Raji (cell line): ENCODE results near the gene METTL9.

Experiments
- POLR2A ChIP-seq: IDR thresholded peaks from 2 replicates; pipeline ENCODE4 v1.6.1; 2011; ENCODE audit warnings: low read depth, low read length, control low read depth; ENCODE audit not compliant: insufficient read depth

The METTL9 gene

DNA sequence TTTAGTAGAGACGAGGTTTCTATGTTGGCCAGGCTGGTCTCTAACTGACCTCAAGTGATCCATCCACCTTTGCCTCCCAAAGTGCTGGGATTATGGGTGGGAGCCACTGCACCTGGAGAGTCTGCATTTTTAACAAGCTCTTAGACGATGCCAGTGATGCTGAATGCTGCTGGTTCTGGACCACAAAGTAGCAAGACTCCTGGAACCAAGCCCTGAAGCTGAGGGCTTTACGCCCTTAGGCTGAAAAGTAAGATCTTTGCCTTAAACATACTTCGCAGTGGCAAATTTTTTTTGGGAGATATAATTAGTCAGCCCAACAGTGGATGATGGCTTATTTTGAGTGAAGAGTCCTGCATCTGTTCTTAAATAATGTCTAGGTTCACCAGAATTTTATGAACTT lies 14.0 kb downstream of the METTL9 start:
- no peak for TF ChIP-seq POLR2A

DNA sequence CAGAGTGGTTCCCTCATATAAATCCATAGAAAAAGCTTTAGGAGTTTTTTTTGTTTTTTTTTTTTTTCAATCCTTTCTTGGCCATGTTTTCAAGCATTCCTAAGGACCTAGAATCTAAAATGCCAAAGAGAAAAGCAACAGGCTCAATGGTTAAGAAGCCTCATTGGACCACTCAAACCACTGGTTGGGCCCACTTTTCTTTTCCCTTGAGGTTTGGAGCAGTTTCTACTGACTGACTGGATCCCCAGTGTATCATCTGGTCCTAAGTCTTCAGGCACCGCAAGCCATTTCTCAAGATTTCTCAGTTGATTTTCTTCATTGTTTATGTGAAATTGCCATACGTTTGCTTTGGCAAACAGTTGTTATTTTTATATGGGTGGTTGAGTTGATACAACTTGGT lies 14.4 kb downstream of the METTL9 start:
- no peak for TF ChIP-seq POLR2A

DNA sequence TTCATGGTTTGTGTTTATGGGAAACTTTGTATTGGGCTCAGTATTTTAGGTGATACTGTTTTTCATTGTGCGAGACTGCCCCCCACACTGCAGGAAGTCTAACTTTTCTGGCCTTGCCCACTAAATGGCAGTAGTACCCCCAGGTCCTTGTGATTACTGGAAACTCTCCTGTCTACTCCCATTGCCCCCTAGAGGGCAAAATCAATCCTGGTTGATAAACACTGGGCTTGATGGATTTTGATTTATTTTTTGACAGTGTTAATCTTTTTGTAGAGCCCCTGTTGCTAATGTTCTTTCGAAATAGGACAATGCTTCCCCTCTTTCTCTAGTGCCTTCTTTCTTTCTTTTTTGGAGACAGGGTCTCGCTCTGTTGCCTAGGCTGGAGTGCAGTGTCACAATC lies 15.5 kb downstream of the METTL9 start:
- no peak for TF ChIP-seq POLR2A

DNA sequence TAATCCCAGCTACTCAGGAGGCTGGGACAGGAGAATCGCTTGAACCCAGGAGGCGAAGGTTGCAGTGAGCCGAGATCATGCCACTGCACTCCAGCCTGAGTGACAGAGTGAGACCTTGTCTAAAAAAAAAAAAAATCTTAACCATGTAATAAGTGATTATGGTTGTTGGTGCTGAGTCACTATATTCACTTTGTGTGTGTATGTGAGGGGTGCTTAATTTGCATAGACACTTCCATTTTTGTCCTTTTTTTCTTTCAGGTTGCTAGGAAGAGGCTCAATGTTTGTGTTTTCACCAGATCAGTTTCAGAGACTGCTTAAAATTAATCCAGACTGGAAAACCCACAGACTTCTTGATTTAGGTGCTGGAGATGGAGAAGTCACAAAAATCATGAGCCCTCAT lies 18.2 kb downstream of the METTL9 start:
- no peak for TF ChIP-seq POLR2A

DNA sequence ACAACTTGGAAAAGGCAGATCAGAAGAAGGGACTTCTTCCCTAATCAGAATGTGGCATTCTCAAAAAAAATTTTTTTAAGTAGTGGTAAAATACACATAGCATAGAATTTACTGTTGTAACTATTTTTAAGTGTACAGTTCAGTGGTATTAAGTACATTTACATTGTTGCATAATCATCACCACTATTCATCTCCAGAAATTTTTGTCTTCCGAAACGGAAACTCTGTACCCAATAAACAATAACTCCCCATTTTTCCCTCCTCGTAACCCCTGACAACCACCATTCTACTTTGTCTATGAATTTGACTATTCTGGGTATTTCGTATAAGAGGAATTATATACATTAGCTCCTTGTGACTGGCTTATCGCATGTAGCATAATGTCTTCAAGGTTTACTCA lies 18.9 kb downstream of the METTL9 start:
- TF ChIP-seq POLR2A, result no peak

DNA sequence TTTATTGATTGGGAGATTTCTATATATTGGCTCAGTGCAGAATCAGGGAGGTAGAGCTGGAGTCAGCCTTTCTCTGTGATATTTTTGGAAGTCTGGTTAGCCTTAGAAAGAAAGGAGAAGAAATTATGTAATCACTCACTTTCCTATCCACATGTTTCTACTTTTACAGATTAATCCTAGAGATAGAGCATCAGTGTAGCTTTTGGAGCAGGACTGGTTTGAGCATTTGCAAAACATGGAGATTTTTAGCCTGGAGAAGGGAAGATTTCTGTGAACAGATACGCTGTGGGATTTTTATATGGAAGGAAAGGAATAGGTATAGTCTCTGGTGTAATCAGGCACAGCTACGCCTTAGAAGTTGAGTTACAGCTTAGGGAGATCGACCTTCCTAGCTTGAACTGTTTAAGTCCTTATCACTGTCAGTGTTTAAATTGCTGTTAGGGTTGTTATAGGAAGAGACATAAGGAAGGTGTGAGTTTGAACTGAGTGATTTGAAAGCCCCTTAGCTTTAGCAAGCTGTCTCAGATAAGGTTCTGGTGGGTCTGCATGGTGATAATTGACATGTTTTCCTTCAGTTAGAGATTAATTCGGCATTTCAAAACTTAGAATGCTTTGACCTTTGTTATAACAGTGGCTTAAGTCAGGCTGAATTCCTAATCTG lies 20.5 kb downstream of the METTL9 start:
- no peak for TF ChIP-seq POLR2A

DNA sequence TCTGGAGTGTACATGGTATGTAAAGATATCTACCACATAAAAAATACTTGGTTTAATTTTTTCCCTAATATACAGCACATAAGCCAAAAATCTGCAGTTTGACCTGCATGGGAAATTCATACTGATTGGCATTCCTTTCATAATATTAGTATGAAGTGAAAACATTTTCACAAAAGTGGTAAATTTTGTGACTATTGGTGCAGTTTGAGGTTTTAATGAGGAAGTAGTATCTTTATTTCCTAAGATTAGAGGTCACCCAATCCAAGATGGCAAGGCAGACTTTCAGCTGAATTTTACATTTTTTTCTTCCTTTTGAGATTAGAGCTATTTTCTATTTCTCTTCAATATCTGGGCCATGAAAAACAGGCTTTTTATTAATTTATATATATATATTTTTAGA lies 21.2 kb downstream of the METTL9 start:
- TF ChIP-seq POLR2A, result no peak

DNA sequence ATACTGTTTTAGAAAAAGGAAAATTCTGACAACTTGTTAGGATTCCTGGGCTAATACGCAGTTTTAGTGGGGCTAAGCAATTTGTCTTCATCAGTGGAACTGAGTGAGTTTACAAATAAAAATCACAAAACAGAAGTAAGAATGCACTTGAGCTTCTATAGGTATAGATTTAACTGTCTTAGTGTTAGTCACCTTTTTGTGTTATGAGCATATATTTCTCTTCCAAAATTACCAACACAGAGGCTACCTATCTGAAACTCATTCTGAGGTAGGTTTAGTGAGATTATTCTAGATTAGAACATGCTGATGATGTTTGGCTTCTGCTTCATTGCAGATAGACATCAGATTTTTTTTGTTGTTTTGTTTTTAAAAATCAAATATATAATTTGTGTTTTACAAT lies 23.2 kb downstream of the METTL9 start:
- no peak for TF ChIP-seq POLR2A

DNA sequence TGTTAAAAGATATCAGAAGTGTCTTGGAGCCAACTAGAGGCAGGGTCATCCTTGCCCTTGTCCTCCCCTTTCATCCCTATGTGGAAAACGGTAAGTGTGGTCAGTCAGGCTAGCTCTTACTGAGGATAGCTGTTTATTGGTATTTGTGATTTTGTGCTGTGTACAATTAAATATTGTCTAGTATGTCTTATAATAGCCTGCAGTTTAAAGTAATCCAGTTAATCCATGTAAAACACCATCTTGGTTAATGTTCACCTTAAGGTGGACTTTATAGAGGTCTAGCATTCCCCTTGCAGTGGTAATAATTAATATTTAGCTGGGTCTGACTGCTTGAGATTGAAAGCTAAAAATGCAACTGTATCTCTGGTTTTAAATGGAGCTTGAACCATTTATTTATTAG lies 25.6 kb downstream of the METTL9 start:
- no peak for TF ChIP-seq POLR2A

DNA sequence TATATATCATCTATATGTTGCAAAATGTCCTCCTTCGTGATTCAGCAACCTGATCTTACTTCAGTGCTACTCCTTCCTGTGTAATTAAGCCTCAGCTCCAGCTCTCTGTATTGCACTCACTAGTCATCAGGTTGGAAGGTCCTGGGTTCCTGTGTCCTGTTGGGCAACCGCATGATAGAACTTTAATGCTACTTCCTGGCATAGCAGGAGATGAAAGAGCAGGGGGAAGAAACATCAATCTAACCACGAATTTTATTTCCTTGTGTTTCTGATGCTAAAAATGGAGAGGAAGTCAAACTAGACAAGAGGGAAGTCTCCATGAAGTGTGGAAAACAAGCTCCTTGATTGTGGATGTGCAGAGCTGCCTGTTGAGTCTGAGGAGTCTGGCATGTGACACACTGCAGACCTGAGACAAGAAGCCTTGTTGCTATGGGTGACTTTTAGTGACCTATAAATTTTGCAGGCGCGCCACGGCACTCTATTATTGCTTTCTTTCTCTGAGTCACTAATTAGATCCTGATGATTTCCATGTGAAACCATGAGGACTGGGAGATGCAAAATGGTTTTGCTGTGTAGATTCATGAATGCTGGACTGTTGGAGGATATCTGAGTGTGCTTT lies 27.4 kb downstream of the METTL9 start:
- TF ChIP-seq POLR2A, result no peak

DNA sequence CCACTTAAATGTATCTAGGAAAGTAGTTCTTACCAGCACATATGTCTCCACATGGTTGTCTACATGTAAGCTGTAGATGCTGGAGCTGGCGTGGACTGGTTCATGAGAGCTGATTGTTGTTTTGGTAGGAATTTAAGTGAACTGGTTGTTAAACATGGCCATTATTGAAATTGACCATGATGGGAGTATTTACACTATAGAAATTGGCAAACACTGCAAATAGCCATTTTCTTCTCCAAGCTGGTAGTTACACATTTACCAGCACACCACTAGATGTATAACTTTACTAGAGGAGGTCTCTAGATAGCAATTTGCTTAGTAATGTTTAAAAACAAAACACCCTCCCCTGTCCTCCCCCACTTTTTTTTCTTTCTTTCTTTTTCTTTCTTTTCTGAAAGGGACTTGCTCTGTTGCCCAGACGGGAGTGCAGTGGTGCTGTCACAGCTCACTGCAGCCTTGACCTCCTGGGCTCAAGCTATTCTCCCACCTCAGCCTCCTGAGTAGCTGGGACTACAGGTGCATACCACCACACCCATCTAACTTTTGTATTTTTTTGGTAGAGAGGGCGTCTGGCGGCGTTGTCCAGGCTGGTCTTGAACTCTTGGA lies 28.8 kb downstream of the METTL9 start:
- no peak for TF ChIP-seq POLR2A

DNA sequence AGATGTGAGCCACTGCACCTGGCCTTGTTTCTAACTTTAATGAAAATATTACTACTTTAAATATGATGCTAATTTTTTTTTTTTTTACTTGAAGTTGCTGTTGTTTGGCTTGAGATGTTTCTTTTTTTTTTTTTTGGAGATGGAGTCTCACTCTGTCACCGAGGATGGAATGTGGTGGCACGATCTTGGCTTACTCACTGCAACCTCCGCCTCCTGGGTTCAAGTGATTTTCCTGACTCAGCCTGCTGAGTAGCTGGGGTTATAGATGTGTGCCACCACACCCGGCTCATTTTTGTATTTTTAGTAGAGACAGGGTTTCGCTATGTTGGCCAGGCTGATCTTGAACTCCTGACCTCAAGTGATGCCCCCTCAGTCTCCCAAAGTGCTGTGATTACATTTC lies 29.4 kb downstream of the METTL9 start:
- TF ChIP-seq POLR2A, result no peak

DNA sequence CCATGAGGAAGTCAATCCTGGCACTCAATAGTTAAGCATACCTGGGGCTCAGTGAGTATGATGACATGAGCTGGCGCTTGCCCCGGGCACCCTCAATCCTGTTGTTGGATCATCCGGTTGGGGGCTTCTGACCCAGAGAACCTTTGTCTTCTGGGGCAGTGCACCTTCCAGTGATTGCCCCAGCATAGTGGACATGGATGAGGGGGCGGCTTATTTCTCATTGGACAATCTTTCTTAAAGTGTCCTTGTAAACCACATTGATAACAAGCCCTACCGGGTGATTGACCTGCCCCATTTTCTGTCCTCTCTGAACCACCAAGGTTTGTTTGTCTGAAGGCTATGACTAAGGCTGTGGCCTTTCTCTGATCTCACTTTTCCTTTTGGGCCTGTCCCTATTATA lies 34.8 kb downstream of the METTL9 start:
- TF ChIP-seq POLR2A, result no peak

DNA sequence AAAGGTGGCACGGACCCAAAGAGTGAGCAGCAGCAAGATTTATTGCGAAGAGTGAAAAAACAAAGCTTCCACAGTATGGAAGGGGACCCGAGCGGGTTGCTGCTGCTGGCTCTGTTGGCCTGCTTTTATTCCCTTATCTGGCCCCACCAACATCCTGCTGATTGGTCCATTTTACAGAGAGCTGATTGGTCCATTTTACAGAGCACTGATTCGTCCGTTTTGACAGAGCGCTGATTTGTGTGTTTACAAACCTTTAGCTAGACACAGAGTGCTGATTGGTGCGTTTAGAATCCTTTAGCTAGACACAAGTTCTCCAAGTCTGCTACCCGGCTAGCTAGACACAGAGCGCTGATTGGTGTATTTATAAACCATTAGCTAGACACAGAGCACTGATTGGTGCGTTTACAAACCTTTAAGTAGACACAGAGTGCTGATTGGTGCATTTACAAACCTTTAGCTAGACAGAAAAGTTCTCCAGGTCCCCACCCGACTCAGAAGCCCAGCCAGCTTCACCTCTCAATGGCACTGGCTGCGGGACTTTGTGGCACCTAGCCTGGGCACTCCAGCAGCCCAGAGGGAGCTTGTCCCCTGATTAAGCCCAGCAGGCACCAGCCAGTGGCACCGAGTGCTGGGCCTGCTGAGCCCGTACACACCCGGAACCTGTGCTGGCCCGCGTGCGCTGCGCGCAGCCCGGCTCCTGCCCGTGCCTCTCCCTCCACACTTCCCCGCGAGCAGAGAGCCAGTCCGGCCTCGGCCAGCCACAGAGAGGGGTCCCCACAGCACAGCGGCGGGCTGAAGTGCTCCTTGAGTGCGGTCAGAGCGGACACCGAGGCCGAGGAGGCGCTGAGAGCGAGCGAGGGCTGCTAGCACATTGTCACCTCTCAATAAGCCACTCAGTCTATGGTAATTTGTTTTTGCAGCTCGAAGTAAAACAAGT lies 37.9 kb downstream of the METTL9 start:
- TF ChIP-seq POLR2A, result no peak

DNA sequence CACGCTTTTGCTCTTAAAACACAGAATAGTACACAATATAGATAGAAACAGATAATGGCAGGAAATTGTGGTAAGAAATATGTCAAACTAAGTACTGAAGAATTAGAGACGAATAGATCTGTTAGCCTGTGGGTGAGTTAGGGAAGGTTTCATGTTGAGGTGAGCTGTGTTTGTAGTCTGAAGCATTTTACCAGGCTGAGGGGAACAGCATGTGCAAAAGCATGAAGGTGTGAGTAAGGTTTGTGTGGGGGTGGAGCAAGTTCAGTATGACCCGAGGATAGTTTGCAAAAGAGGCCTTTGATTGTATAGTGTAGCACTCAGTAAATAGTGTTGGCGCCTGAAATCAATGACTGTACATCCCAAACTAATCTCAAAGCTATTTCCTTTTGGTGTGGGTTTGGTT lies 39.2 kb downstream of the METTL9 start:
- no peak for TF ChIP-seq POLR2A

DNA sequence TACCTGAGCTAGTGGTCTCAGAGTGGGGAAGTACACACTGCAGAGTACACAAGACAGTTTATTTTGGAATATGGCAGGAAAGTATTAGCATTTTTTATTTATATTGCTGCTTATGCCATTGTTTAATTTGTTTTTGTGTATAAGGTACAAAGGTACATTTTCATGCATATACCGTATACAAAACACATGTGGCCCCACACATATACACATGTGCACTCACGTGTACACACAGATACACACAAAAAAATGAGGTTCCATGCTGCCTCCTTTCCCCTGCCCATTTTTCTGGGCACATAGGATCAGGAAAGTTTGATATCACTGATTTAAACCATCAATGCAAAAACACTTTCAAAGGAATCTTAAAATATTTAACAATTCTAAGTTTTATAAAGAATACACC lies 40.1 kb downstream of the METTL9 start:
- TF ChIP-seq POLR2A, result no peak
